Keratinocyte (primary cell): ENCODE data around the gene DEXI. TPM values are rescaled to one million over a fixed set of nuclear protein-coding genes. Genes with fewer than 3 reads are reported as not detected.

Experiments
- DNase-seq: peaks from one replicate; pipeline ENCODE4 v3.0.0-alpha.2; 2011; ENCODE audit warnings: low read depth, missing footprints, low spot score
- FAIRE-seq: peaks from 2 replicates; lab custom pipeline; 2011; peaks lifted over from hg19 to GRCh38; lab: Jason Lieb, UNC
- H2AFZ ChIP-seq: 2 replicates; pipeline ENCODE4 v1.6.0; 2012; ENCODE audit warnings: low read length, control low read depth, inconsistent platforms; ENCODE audit not compliant: control insufficient read depth
- H3K27ac ChIP-seq: 2 replicates; pipeline ENCODE4 v1.5.1; 2011; ENCODE audit warnings: low read length; ENCODE audit not compliant: control insufficient read depth, insufficient read depth
- H3K27me3 ChIP-seq: 3 replicates; pipeline ENCODE4 v1.6.0; 2011; ENCODE audit warnings: low read length; ENCODE audit not compliant: control insufficient read depth, insufficient read depth; ENCODE audit errors: extremely low read depth
- H3K36me3 ChIP-seq, 2 experiments: 2 replicates in 1 of 2; 3 replicates in 1 of 2; pipeline ENCODE4 v1.5.1; 2011; ENCODE audit warnings: low read length in 2 of 2, mild to moderate bottlenecking in 1 of 2; ENCODE audit not compliant: control insufficient read depth in 2 of 2, insufficient read depth in 2 of 2; ENCODE audit errors: extremely low read depth in 1 of 2
- H3K4me1 ChIP-seq: 3 replicates; pipeline ENCODE4 v1.5.1; 2011; ENCODE audit warnings: low read length; ENCODE audit not compliant: control insufficient read depth, insufficient read depth; ENCODE audit errors: extremely low read depth
- H3K4me2 ChIP-seq: 3 replicates; pipeline ENCODE4 v1.6.0; 2011; ENCODE audit warnings: low read depth, low read length; ENCODE audit not compliant: control insufficient read depth, insufficient read depth; ENCODE audit errors: extremely low read depth
- H3K4me3 ChIP-seq, 3 experiments: fragments of 200-600 bp in 1 of 3; sonication (generic) in 1 of 3; 2 replicates in 2 of 3; 3 replicates in 1 of 3; pipeline ENCODE4 v1.5.1; 2011 to 2016; ENCODE audit warnings: low read length in 3 of 3, mild to moderate bottlenecking in 3 of 3, control low read depth in 2 of 3, inconsistent platforms in 1 of 3, low read depth in 1 of 3, mixed read lengths in 1 of 3, mixed run types in 1 of 3, moderate library complexity in 1 of 3; ENCODE audit not compliant: control insufficient read depth in 2 of 3, insufficient read depth in 2 of 3; ENCODE audit errors: extremely low read depth in 1 of 3
- H3K79me2 ChIP-seq: 2 replicates; pipeline ENCODE4 v1.6.0; 2012; ENCODE audit warnings: low read length; ENCODE audit not compliant: control insufficient read depth, insufficient read depth
- H3K9ac ChIP-seq: 3 replicates; pipeline ENCODE4 v1.6.0; 2011; ENCODE audit warnings: low read length; ENCODE audit not compliant: control insufficient read depth, insufficient read depth; ENCODE audit errors: extremely low read depth
- H3K9me1 ChIP-seq: 3 replicates; pipeline ENCODE4 v1.6.0; 2011; ENCODE audit warnings: low read length; ENCODE audit not compliant: control insufficient read depth, insufficient read depth; ENCODE audit errors: extremely low read depth
- H3K9me3 ChIP-seq: 2 replicates; pipeline ENCODE4 v1.5.1; 2012; ENCODE audit warnings: low read depth, low read length; ENCODE audit not compliant: control insufficient read depth
- H4K20me1 ChIP-seq: 3 replicates; pipeline ENCODE4 v1.6.0; 2011; ENCODE audit warnings: low read length; ENCODE audit not compliant: control insufficient read depth, insufficient read depth; ENCODE audit errors: extremely low read depth
- EZH2 ChIP-seq: IDR thresholded peaks from one replicate; pipeline ENCODE4 v1.6.1; 2012; ENCODE audit warnings: inconsistent platforms, mild to moderate bottlenecking, low read length, moderate library complexity
- dilution Hi-C: fragments of 300-500 bp; cut with MboI; formaldehyde crosslinking; loops from one replicate; pipeline ENCODE4 v1.7.0; 2020; ENCODE audit warnings: low sequenced_read_pairs; ENCODE audit not compliant: extremely low pct_ligation_motif_present
- polyA plus RNA-seq, 5 experiments: library from polyadenylated mRNA; depleted of rRNA in 3 of 5; stranded (reverse) in 3 of 5; stranded (forward) in 1 of 5; unstranded in 1 of 5; fragments of >200 nt; gene quantifications; 1 replicate in 1 of 5; 2 replicates in 3 of 5; 3 replicates in 1 of 5; pipeline versions ENCODE4 v1.2.1 to v1.2.3, GENCODE V29; 2011 to 2012; ENCODE audit warnings: missing spikeins in 2 of 5, low read depth in 1 of 5, low replicate concordance in 1 of 5
- TF ChIP-seq, protein P1 (sequence below), 3 experiments: IDR thresholded peaks in 1 of 3; conservative IDR thresholded peaks in 1 of 3; optimal IDR thresholded peaks in 1 of 3; 2 replicates in 2 of 3; 3 replicates in 1 of 3; pipeline versions ENCODE3 to v1.5.1; 2011; ENCODE audit warnings: low read length in 3 of 3, mild to moderate bottlenecking in 3 of 3, moderate library complexity in 2 of 3, control low read depth in 1 of 3, inconsistent platforms in 1 of 3; ENCODE audit not compliant: insufficient read depth in 2 of 3; ENCODE audit errors: extremely low read depth in 1 of 3

The DEXI gene
- polyA plus RNA-seq, 1 donor (not counting 4 experiments of a cell fraction or from before 2014, with no cell fraction given), result 25.9 TPM

GRCh38 chr16:10945065-10945787, 3.0 kb upstream of the DEXI start:
- H2AFZ ChIP-seq, result peak overlapping the region; percentile 25
- peak overlapping the region; percentile 48 for H3K27ac ChIP-seq
- peaks cover 10% of the 10 kb centered on the region for H3K9me1 ChIP-seq
- peak overlapping the region; percentile 87 for H3K4me2 ChIP-seq
- H3K27me3 ChIP-seq, result no peaks in the 10 kb centered on the region
- DNase-seq (no peak), FAIRE-seq (no peak)
- peaks cover 64% of the 10 kb centered on the region for H3K79me2 ChIP-seq
- peak overlapping the region; percentile 88 to 94 (median 89) for H3K4me3 ChIP-seq
- peak overlapping the region; percentile 72 for H3K9ac ChIP-seq
- dilution Hi-C loops, result no loop called here
- H4K20me1 ChIP-seq, result peaks cover 17% of the 10 kb centered on the region
- H3K4me1 ChIP-seq, result peaks cover 46% of the 10 kb centered on the region
- H3K36me3 ChIP-seq, result no peaks in the 10 kb centered on the region
- no peaks in the 10 kb centered on the region for H3K9me3 ChIP-seq
- TF ChIP-seq, protein P1, sequence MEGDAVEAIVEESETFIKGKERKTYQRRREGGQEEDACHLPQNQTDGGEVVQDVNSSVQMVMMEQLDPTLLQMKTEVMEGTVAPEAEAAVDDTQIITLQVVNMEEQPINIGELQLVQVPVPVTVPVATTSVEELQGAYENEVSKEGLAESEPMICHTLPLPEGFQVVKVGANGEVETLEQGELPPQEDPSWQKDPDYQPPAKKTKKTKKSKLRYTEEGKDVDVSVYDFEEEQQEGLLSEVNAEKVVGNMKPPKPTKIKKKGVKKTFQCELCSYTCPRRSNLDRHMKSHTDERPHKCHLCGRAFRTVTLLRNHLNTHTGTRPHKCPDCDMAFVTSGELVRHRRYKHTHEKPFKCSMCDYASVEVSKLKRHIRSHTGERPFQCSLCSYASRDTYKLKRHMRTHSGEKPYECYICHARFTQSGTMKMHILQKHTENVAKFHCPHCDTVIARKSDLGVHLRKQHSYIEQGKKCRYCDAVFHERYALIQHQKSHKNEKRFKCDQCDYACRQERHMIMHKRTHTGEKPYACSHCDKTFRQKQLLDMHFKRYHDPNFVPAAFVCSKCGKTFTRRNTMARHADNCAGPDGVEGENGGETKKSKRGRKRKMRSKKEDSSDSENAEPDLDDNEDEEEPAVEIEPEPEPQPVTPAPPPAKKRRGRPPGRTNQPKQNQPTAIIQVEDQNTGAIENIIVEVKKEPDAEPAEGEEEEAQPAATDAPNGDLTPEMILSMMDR (optimal IDR thresholded peaks at IDR 0.05 in 1 of 3, IDR thresholded peaks at IDR 0.05 in 1 of 3, conservative IDR thresholded peaks at IDR 0.05 in 1 of 3; ENCODE audit: extremely low read depth in 1 of 3, insufficient read depth in 2 of 3, low read length in 3 of 3), result no peak
- no peak for TF ChIP-seq EZH2

DNA sequence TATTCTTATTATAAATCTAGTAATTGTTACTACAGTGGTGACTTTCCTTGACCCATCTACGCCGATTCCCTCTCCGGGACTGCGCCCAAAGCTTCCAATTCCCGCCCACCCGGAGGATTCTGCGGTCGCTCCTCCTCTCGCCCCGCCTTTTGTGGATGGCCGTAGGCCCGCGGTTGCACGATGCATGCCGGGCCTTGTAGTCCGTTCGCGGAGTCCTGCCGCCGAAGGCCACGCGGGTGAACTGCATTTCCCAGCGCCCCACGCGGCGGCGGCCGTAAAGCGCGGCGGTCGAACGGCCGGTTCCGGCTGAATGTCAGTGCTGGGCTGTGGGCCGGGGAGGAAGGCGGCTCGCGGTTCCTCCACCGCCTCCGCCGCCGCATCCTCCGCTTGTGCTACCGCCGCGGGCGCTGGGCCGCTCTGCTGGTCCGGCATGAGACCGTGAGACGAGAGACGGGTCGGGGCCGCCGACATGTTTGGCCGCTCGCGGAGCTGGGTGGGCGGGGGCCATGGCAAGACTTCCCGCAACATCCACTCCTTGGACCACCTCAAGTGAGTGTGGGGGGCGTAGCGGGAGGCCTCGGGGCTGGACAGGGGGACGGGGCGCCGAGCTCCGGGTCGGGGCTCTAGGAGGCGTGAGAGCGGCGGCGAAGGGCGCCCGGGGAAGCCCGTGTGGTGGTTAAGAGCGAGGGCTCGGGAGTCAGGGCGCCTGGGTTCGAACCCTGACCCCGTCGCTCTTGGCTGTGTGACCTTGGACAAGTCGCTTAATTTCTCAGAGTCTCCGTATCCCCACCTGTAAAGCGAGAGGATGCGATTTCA, 2.2 kb upstream of the DEXI start, which contains the start of gene CLEC16A:
Gene CLEC16A, plus strand, starts transcription at position 316 of the 816 bp plus-strand sequence. Its CDS starts 154 bp downstream, at position 470.
- DNase-seq (peak; percentile 70), FAIRE-seq (no peak)
- Histone ChIP-seq H3K9me3 (no peaks in the 10 kb centered on the region), H3K4me1 (peaks cover 46% of the 10 kb centered on the region), H3K4me3 (peak within 1 kb of the TSS; percentile 88 to 94 (median 89)), H3K27me3 (no peaks in the 10 kb centered on the region), H3K4me2 (peak within 1 kb of the TSS; percentile 87), H3K27ac (peak within 1 kb of the TSS; percentile 48), H3K9ac (peak within 1 kb of the TSS; percentile 72), H3K36me3 (peaks cover 4% of the 10 kb centered on the region in 2 experiments), H2AFZ (peak within 1 kb of the TSS; percentile 64), H3K9me1 (peaks cover 8% of the 10 kb centered on the region), H3K79me2 (peaks cover 66% of the 10 kb centered on the region), H4K20me1 (peaks cover 22% of the 10 kb centered on the region)
- TF ChIP-seq, protein P1 (optimal IDR thresholded peaks at IDR 0.05 in 1 of 3, IDR thresholded peaks at IDR 0.05 in 1 of 3, conservative IDR thresholded peaks at IDR 0.05 in 1 of 3; ENCODE audit: extremely low read depth in 1 of 3, insufficient read depth in 2 of 3, low read length in 3 of 3), result no peak
- TF ChIP-seq EZH2, result no peak
- dilution Hi-C loops, result no loop called here
